Subcutaneous preadipocyte (primary cell): ENCODE data around the gene CCDC201. TPM values are rescaled to one million over a fixed set of nuclear protein-coding genes. Genes with fewer than 3 reads are reported as not detected.

ENCODE experiments used
- small RNA-seq: library from RNA; depleted of rRNA; stranded (forward); fragments of <200 nt; gene quantifications from one replicate; pipeline ENCODE3, GENCODE V24; 2012
- total RNA-seq: library from RNA; depleted of rRNA; stranded (reverse); fragments of >200 nt; gene quantifications from 2 replicates; pipeline ENCODE4 v1.2.3, GENCODE V29; 2012

The CCDC201 gene, protein sequence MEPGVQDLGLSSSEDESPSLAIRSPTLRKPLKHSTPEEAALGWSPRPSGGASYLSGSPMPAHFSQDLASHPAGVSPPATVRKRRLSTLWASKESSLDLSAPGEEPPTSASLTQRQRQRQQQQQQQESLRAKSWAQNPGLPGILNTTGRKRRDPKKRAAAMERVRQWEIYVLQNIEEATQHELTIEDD
- not detected in 2 replicates for total RNA-seq

GRCh38 chr7:45873035-45873354, at the start of gene CCDC201:
Gene CCDC201 (minus strand): TSS chr7:45873082. CDS start chr7:45873007, 75 bp downstream.

GRCh38 chr7:45920502-45921380, 47.9 kb upstream of the CCDC201 start, which contains the start of gene IGFBP3:
Gene IGFBP3 (minus strand): TSS chr7:45921272. CDS start chr7:45921140, 132 bp downstream.

GRCh38 chr7:45888185-45888992, 15.5 kb upstream of the CCDC201 start, which contains the start of gene IGFBP1:
Gene IGFBP1 (plus strand): TSS chr7:45888488. CDS start chr7:45888653, 165 bp downstream.

Small RNA genes within 50 kb of the gene (small RNA-seq; reads per million reads assigned to genes)
- not detected for gene RNU6-326P

Other genes starting within 250 kb of the CCDC201 start
- under 0.01 and 0.59 TPM in 2 replicates for gene IGFBP1, start 15.4 kb upstream of the CCDC201 start, total RNA-seq
- gene IGFBP3, start 48.2 kb upstream of the CCDC201 start, total RNA-seq, result 34.9 and 65.5 TPM in 2 replicates